GM21447 (cell line): ENCODE measurements around the gene SMAD5.

Experiments
- ATAC-seq: cut with Tn5 transposase; IDR thresholded peaks from one replicate; pipeline ENCODE4 v1.9.1; 2021; ENCODE audit not compliant: unreplicated experiment

Gene SMAD5

DNA sequence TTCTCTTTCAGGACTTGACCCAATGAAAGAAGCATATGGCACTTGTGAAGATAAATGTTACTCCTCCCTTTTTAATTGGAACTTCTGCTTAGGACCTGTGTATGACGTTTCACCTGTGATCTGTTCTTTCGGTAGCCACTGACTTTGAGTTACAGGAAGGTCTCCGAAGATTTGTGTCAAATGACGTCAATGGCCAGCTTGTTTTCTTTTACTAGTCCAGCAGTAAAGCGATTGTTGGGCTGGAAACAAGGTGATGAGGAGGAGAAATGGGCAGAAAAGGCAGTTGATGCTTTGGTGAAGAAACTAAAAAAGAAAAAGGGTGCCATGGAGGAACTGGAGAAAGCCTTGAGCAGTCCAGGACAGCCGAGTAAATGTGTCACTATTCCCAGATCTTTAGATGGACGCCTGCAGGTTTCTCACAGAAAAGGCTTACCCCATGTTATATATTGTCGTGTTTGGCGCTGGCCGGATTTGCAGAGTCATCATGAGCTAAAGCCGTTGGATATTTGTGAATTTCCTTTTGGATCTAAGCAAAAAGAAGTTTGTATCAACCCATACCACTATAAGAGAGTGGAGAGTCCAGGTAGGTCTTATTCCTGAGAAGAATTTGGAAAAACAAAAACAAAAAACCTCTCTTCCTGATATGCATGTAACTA, 21.1 kb downstream of the SMAD5 start:
- no peak for ATAC-seq

GRCh38 chr5:136155078-136155477, 22.4 kb downstream of the SMAD5 start:
- no peak for ATAC-seq

DNA sequence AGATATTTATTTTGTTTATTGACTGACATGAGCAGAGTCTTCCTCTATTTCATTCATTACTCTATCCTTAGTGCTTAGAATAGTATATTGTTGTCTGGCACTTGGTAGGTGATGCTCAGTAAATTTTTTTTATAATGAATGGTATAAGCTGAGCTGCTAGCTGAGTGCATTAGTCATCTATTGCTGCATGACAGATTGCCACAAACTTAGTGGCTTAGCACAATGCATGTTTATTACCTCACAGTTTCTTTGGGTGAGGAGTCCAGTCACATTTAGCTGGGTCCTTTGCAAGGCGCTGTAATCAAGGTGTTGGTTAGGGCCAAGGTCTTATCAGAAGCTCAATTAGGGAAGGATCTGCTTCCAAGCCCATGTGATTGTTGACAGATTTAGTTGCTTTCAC, 23.1 kb downstream of the SMAD5 start:
- no peak for ATAC-seq

GRCh38 chr5:136157514-136157913, 24.9 kb downstream of the SMAD5 start:
- ATAC-seq: no peak

DNA sequence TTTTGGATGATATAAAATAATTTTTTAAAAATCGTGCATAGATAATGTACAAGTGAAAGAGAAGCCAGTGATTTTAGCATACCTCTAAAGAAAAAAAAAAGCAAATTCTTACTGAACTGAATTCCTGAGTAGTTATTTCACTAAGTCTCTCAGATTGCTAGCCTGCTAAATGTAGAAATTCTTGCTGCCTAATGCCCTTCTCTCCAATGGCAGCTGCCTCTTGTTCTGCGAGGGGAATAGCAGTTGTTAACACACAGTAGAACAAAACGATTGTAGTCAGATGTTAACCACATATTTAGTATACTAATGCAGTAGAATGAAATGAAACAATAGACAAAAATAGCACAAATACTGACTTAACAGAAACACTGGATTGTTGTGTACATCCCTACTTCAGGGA, 26.8 kb downstream of the SMAD5 start:
- ATAC-seq: no peak

DNA sequence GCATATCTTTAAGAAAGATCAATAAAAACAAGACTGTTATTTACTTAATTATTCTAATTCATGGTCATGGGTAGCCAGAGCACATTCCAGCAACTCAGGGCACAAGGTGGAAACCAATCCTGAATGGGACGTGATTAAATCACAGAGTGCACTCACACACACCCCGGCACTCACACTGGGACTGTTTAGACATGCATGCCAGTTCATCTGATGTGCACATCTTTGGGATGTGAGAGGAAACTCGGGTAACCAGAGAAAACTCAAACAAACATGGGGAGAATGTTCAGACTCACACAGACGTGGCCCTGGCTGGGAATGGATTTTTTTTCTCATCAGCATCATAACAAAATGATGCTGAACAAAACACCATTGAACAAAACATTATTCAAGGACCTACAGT, 29.4 kb downstream of the SMAD5 start:
- no peak for ATAC-seq

DNA sequence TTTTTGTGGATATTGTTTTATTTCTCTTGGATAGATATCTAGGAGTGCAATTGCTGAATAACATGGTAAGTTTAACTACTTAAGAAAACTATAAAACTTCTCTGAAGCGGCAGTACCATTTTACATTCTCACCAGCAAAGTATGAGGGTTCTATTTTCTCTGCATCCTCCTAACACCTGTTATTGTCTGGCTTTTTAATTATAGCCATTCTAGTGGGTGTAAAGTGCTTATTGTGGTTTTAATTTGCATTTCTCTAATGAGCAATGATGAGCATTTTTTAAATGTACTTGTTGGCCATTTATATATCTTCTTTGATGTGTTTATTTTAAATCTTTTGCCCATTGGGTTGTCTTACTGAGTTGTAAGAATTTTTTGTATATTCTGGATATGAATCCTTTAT, 31.6 kb downstream of the SMAD5 start:
- no peak for ATAC-seq

GRCh38 chr5:136166909-136167308, 34.3 kb downstream of the SMAD5 start:
- peak; percentile 70 for ATAC-seq

DNA sequence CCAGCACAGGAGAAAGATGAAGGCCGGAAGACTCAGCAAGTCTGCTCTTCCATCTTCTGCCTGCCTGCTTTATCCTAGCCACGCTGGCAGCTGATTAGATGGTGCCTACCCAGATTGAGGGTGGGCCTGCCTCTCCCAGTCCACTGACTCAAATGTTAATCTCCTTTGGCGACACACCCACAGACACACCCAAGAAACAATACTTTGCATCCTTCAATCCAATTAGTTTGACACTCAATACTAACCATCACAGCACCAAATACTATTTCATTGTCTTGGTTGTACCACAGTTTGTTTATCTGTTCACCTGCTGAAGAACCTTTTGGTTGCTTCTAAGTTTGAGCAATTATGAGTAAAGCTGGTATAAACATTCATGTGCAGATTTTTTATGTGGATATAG, 36.6 kb downstream of the SMAD5 start:
- no peak for ATAC-seq

GRCh38 chr5:136174021-136174659, 41.5 kb downstream of the SMAD5 start:
- peak; percentile 81 for ATAC-seq

- ATAC-seq: no peak
Observed at GRCh38 chr5:136182618-136183017, 50.0 kb downstream of the SMAD5 start.

DNA sequence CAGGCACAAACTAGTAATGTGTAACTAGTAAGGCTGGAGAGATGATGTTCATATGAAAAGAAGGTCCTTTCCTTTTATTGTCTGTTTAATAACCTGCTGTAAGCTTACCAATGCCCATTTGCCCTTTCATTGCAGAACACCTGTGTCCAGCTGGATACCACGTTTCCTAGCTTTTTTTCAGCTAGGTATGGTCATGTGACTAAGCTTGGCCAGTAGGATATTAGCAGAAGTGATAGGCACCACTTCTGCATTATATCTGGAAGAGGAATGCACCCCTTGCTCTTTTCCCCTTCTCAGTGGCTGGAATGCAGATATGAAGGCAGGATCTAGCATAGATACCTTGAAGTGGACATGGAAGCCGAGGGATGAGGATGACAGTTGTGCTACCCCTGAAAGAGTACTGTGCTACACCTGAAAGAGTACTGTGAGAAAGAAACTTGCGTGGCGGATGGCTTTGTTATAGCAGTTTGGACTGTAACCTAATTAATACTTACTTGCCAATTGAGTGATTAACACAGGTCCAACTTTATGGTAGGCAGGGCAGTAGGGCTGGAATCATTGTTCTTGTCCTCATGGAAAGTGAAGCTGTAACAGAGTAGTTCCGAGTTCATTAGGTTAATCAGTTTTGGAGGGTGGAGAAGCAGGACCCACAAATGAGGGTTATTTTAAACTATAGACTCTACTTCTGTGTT, 53.5 kb downstream of the SMAD5 start:
- ATAC-seq: no peak

- no peak for ATAC-seq
Observed at GRCh38 chr5:136186796-136187195, 54.2 kb downstream of the SMAD5 start.

- ATAC-seq: no peak
Observed at GRCh38 chr5:136188859-136189258, 56.2 kb downstream of the SMAD5 start.

DNA sequence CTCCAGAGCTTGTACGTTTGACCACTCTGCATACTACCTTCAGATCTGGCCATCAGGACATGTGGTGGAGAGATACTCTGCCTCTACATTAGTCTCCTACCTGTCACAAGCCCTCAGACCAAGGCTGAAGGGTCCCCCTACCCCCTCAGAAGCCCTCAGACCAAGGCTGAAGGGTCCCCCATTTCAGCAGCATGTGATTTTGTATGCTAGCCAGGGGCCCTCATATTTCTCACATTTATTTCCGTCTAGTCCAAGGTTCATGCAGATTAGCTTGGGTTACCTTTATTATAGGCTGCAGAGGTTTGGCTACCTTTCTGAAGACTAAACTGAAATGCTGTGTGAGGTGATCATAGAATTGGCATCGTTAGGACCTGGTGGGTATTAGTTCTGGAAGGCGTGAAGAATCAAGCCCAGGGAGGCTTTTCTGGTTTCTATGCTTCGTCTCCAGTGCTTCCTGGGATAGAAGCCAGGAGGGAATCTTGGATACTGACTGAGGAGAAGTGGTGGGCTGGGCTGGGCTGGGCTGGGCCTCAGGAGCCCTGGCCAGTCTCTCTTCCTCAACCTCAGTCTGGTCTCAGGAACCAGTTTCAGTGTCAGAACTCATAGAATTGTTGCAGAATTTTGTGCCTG, 57.6 kb downstream of the SMAD5 start:
- ATAC-seq: no peak

DNA sequence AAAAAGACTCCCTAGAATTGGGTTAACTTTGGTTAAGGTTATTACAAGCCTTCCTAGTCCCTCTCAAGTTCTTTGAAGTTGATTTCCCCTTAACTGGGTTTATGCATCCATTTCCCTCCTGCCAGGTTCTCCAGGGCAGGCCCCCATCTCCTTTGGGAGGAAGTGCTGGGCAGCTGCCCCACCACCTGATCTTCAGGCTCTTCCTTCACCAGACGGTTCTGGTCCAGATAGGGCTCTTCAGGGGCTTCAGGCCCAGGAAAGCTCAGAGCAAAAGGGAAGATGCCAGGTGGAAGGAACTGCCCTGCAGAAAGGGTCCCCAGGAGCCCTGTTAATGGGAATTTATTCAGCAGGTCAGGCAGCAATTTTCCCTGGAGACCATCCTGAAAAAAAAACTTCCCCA, 58.3 kb downstream of the SMAD5 start:
- ATAC-seq: no peak

DNA sequence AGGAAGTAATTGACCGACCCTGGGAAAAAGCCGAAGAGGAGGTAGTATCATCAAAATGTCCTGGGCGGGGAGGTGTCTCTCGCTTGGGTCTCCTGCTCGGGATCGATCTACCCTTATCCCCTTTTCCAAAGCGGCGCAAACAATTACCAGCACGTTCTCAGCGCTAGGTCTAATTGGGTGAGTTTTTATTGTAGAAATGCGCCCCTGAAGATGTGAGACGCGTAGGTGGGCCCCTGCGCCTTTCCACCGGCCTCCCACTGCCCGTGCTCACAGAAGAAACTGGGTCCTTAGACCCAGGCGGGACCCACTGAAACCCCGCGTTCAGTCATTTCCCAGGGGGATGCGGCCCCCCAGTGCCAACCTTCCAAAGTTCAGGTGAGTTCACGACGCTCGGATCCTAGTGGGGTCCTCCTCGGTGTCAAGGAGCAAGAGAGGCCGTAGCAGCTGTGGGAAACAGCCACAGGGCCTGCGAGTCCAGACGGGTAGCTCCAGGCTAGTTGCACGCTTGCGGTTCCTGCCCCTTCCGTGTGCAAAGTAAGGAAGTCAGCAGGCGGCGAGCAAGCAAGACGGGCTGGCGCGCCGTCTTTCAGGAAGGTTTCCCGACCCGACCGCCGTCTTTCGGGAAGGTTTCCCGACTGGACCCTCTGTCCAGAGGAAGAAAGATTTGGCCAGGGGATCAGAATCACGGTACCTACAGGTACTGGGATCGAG, 58.8 kb downstream of the SMAD5 start:
- no peak for ATAC-seq

GRCh38 chr5:136192015-136192525, 59.4 kb downstream of the SMAD5 start:
- ATAC-seq: no peak

GRCh38 chr5:136192526-136193321, 60.1 kb downstream of the SMAD5 start, which contains the start of gene SMIM32:
TSS of gene SMIM32 (minus strand) at chr5:136193162. CDS start at chr5:136192524, 638 bp downstream.
- no peak for ATAC-seq

- no peak for ATAC-seq
Observed at GRCh38 chr5:136193322-136193935, 60.8 kb downstream of the SMAD5 start.
